Effector memory CD4-positive, alpha-beta T cell (primary cell): ENCODE measurements around the gene EGLN2.

ENCODE experiments used
- DNase-seq, 3 donors: peaks; one replicate each; pipeline ENCODE4 v3.0.0-alpha.2; 2020
- H3K27ac ChIP-seq: 2 replicates; pipeline ENCODE4 v1.7.0; 2013; ENCODE audit warnings: mild to moderate bottlenecking, low read length, moderate library complexity; ENCODE audit not compliant: insufficient read depth, poor library complexity, severe bottlenecking
- H3K27me3 ChIP-seq: replicated peaks from 2 replicates; pipeline ENCODE4 v1.7.0; 2013; ENCODE audit warnings: mild to moderate bottlenecking, low read length; ENCODE audit not compliant: insufficient read depth, control insufficient read depth, poor library complexity, severe bottlenecking
- H3K36me3 ChIP-seq: 2 replicates; pipeline ENCODE4 v1.7.0; 2013; ENCODE audit warnings: mild to moderate bottlenecking, low read length, moderate library complexity; ENCODE audit not compliant: control insufficient read depth, insufficient read depth
- H3K4me1 ChIP-seq: 2 replicates; pipeline ENCODE4 v1.7.0; 2013; ENCODE audit warnings: low read length, mild to moderate bottlenecking; ENCODE audit not compliant: control insufficient read depth, insufficient read depth, poor library complexity, severe bottlenecking
- H3K4me3 ChIP-seq: 2 replicates; pipeline ENCODE4 v1.7.0; 2013; ENCODE audit warnings: low read length, low read depth, mild to moderate bottlenecking; ENCODE audit not compliant: insufficient read depth, poor library complexity, severe bottlenecking
- H3K9me3 ChIP-seq: 2 replicates; pipeline ENCODE4 v1.7.0; 2013; ENCODE audit warnings: mild to moderate bottlenecking, low read length, moderate library complexity; ENCODE audit not compliant: control insufficient read depth

The EGLN2 gene

GRCh38 chr19:40786060-40787037, 12.6 kb upstream of the EGLN2 start:
- no peak overlapping the region for H3K4me3 ChIP-seq
- no peaks in the 10 kb centered on the region for H3K9me3 ChIP-seq
- no peak overlapping the region for H3K27ac ChIP-seq
- no peaks in the 10 kb centered on the region for H3K4me1 ChIP-seq
- no peaks in the 10 kb centered on the region for H3K27me3 ChIP-seq
- H3K36me3 ChIP-seq = peaks cover 11% of the 10 kb centered on the region
- no peak for DNase-seq

- Histone ChIP-seq H3K27ac (no peak overlapping the region), H3K27me3 (no peaks in the 10 kb centered on the region), H3K4me3 (no peak overlapping the region), H3K4me1 (no peaks in the 10 kb centered on the region), H3K9me3 (no peaks in the 10 kb centered on the region), H3K36me3 (peaks cover 11% of the 10 kb centered on the region)
- DNase-seq = no peak
These were observed 7.6 kb upstream of the EGLN2 start for GRCh38 chr19:40791349-40791748.

GRCh38 chr19:40791996-40792395, 7.0 kb upstream of the EGLN2 start:
- H3K4me3 ChIP-seq = no peak overlapping the region
- no peaks in the 10 kb centered on the region for H3K27me3 ChIP-seq
- H3K9me3 ChIP-seq = no peaks in the 10 kb centered on the region
- H3K27ac ChIP-seq = peak overlapping the region; percentile 18
- peaks cover 6% of the 10 kb centered on the region for H3K36me3 ChIP-seq
- DNase-seq = no peak
- no peaks in the 10 kb centered on the region for H3K4me1 ChIP-seq

GRCh38 chr19:40797166-40797962, 1.6 kb upstream of the EGLN2 start:
- no peaks in the 10 kb centered on the region for H3K27me3 ChIP-seq
- DNase-seq = no peak
- peaks cover 7% of the 10 kb centered on the region for H3K36me3 ChIP-seq
- H3K27ac ChIP-seq = peak overlapping the region; percentile 90
- no peaks in the 10 kb centered on the region for H3K9me3 ChIP-seq
- H3K4me3 ChIP-seq = no peak overlapping the region
- peaks cover 25% of the 10 kb centered on the region for H3K4me1 ChIP-seq

GRCh38 chr19:40797963-40798682, 868 bp upstream of the EGLN2 start:
- Histone ChIP-seq H3K4me3 (peak overlapping the region; percentile 62), H3K4me1 (peaks cover 33% of the 10 kb centered on the region)

GRCh38 chr19:40799558-40800338, 757 bp downstream of the EGLN2 start:
- H3K27me3 ChIP-seq = no peaks in the 10 kb centered on the region
- H3K4me3 ChIP-seq = peak overlapping the region; percentile 72
- H3K9me3 ChIP-seq = no peaks in the 10 kb centered on the region
- H3K4me1 ChIP-seq = peaks cover 49% of the 10 kb centered on the region
- H3K27ac ChIP-seq = peak overlapping the region; percentile 74
- no peak for DNase-seq
- H3K36me3 ChIP-seq = peaks cover 7% of the 10 kb centered on the region

More at GRCh38 chr19:40797963-40798682, 868 bp upstream of the EGLN2 start:
- Histone ChIP-seq H3K27ac (peak overlapping the region; percentile 90), H3K9me3 (no peaks in the 10 kb centered on the region), H3K27me3 (no peaks in the 10 kb centered on the region), H3K36me3 (peaks cover 7% of the 10 kb centered on the region)
- peak; percentile 38 to 53 (median 52) for DNase-seq

- Histone ChIP-seq H3K36me3 (peaks cover 7% of the 10 kb centered on the region), H3K27ac (peak overlapping the region; percentile 74)
These were observed 1.5 kb downstream of the EGLN2 start for GRCh38 chr19:40800339-40800996.

GRCh38 chr19:40800997-40801377, 2.0 kb downstream of the EGLN2 start:
- Histone ChIP-seq H3K36me3 (peaks cover 7% of the 10 kb centered on the region), H3K4me1 (peaks cover 62% of the 10 kb centered on the region)
- no peak for DNase-seq

More at GRCh38 chr19:40800339-40800996, 1.5 kb downstream of the EGLN2 start:
- Histone ChIP-seq H3K9me3 (no peaks in the 10 kb centered on the region), H3K4me3 (peak overlapping the region; percentile 72), H3K4me1 (peaks cover 56% of the 10 kb centered on the region), H3K27me3 (no peaks in the 10 kb centered on the region)
- DNase-seq = no peak

More at GRCh38 chr19:40800997-40801377, 2.0 kb downstream of the EGLN2 start:
- Histone ChIP-seq H3K27ac (peak overlapping the region; percentile 74), H3K27me3 (no peaks in the 10 kb centered on the region), H3K9me3 (no peaks in the 10 kb centered on the region), H3K4me3 (peak overlapping the region; percentile 72)
